ENCODE measurements around the gene CDKN1C.

DNA sequence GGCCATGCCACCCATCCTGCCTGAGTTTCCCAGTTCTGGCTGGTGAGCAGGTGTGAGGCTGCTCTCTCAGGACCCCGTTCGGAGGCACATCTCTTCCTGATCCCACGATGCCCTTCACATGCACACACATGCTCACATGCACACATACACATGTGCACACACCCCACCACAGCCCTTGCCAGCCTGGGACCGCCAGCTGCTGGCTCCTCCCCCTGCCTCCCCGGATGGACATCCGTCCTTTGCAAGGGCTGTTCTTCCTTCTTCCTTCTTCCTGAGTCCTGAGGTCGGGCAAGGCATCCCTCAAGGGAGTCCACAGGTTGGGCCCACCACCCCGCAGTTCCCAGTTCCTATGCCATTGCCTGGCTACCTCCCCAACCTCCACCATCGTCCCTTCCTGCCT lies 10.5 kb upstream of the CDKN1C start:
- TF ChIP-seq, protein P1, sequence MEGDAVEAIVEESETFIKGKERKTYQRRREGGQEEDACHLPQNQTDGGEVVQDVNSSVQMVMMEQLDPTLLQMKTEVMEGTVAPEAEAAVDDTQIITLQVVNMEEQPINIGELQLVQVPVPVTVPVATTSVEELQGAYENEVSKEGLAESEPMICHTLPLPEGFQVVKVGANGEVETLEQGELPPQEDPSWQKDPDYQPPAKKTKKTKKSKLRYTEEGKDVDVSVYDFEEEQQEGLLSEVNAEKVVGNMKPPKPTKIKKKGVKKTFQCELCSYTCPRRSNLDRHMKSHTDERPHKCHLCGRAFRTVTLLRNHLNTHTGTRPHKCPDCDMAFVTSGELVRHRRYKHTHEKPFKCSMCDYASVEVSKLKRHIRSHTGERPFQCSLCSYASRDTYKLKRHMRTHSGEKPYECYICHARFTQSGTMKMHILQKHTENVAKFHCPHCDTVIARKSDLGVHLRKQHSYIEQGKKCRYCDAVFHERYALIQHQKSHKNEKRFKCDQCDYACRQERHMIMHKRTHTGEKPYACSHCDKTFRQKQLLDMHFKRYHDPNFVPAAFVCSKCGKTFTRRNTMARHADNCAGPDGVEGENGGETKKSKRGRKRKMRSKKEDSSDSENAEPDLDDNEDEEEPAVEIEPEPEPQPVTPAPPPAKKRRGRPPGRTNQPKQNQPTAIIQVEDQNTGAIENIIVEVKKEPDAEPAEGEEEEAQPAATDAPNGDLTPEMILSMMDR (IDR thresholded peaks at IDR 0.05), result no peak
- no peak for TF ChIP-seq POLR2A (IDR thresholded peaks at IDR 0.05)
- no peak for TF ChIP-seq POLR2AphosphoS5 (IDR thresholded peaks at IDR 0.05)
- TF ChIP-seq EP300 (IDR thresholded peaks at IDR 0.05), result no peak
